AG04450 (cell line): Measurements from ENCODE around the gene GRAP. TPM values are rescaled to one million over a fixed set of nuclear protein-coding genes. Genes with fewer than 3 reads are reported as not detected.

Experiments
- CTCF ChIA-PET: fragments of 300-600, 350-600 bp; formaldehyde crosslinking; extraction: SDS; loops from one replicate; lab custom pipeline; 2022; ENCODE audit warnings: antibody characterized with exemption, inconsistent platforms; lab: Charles Lee
- POLR2A ChIA-PET: fragments of 350-600 bp; formaldehyde crosslinking; extraction: SDS; loops from one replicate; lab custom pipeline; 2021; ENCODE audit warnings: antibody characterized with exemption, inconsistent platforms; lab: Yijun Ruan, JAX
- DNase-seq: peaks from one replicate; pipeline ENCODE4 v3.0.0-alpha.2; 2011; ENCODE audit warnings: low read depth, low spot score
- H3K27ac ChIP-seq: one replicate; pipeline ENCODE4 v1.5.1; 2012; ENCODE audit warnings: low read depth, low read length, control low read depth
- H3K27me3 ChIP-seq: one replicate; pipeline ENCODE4 v1.6.0; 2012; ENCODE audit warnings: low read length; ENCODE audit not compliant: control insufficient read depth, insufficient read depth
- H3K4me3 ChIP-seq: 2 replicates; pipeline ENCODE4 v1.5.1; 2011; ENCODE audit warnings: mild to moderate bottlenecking, low read depth, low read length, control low read depth
- H3K9me3 ChIP-seq: 2 replicates; pipeline ENCODE4 v1.5.1; 2012; ENCODE audit warnings: low read length; ENCODE audit not compliant: control insufficient read depth, insufficient read depth
- CTCF ChIP-seq: IDR thresholded peaks from 2 replicates; pipeline ENCODE4 v1.5.1; 2011; ENCODE audit warnings: low read depth, low read length, control low read depth, inconsistent platforms
- polyA plus RNA-seq: library from polyadenylated mRNA; depleted of rRNA; stranded (reverse); fragments of >200 nt; gene quantifications from 2 replicates; pipeline ENCODE4 v1.2.3, GENCODE V29; 2011

GRAP gene
- polyA plus RNA-seq, 1 experiment, result 0.15 TPM

DNA sequence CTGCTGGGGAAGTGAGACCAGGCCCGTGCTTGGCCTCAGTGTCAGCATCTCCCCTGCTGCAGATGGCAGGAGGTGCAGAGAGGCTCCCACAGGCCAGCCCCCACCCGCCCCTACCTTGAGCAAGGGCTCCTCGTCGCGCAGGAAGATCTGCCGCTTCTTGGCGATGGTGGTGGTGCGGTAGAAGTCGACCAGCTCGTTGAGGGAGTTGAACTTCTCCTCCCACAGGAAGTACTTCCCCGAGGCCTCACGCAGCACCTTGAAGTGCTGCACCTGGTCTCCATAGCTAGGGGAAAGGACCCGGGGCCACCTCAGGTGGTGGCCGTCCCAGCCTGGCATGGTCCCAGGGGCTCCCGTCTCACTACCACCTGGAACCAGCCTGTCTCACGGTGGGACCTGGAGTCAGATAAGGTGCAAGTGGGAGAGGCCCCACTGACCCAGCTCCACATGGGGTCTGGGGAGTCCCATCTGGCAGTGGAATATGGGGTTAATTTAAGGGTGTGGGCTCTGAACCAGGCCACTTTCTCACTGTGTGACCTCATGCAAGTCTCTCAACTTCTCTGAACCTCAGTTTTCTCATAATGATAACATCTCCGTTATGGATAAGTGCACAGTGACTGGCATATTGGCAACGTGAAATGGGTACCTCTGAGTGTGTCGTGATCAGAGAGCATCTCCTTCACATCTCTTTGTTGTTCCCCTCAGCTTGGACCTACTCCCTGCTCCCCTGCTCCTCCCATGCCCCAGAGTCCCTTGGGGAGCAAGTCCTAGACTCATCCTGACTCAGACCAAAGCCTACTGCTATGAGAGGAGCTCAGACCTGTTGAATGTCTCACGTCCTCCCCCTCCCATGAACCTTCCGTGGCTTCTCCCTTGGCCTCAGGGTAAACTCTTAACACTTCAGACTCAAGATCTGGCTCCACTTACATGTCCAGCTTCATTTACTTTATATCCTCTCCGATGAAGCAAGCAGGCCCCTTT lies 22.4 kb downstream of the GRAP start:
- CTCF ChIA-PET, result interaction anchor here (0.7 to 2.8 kb wide), 2 partner anchors 63 to 235 kb away, joined by 3 to 16 read pairs; no protein-coding TSS in a partner anchor

GRCh38 chr17:19023209-19023999 lies 23.4 kb downstream of the GRAP start:
- POLR2A ChIA-PET, result interaction anchor here (0.7 kb wide), 1 partner anchor 23 kb away, joined by 3 read pairs; no protein-coding TSS in a partner anchor
- CTCF ChIA-PET, result interaction anchor here (2.8 kb wide), 1 partner anchor 62 kb away, joined by 16 read pairs; no protein-coding TSS in a partner anchor
- H3K27me3 ChIP-seq, result no peaks in the 10 kb centered on the region
- DNase-seq, result no peak
- H3K4me3 ChIP-seq, result no peak overlapping the region
- no peaks in the 10 kb centered on the region; the same call in 1 of the 2 replicates for H3K9me3 ChIP-seq
- H3K27ac ChIP-seq, result no peak overlapping the region
- TF ChIP-seq CTCF, result no peak

More for the DNA sequence above, 22.4 kb downstream of the GRAP start:
- H3K27ac ChIP-seq, result no peak overlapping the region
- no peak for TF ChIP-seq CTCF
- no peaks in the 10 kb centered on the region; the same call in 1 of the 2 replicates for H3K9me3 ChIP-seq
- no peaks in the 10 kb centered on the region for H3K27me3 ChIP-seq
- no peak overlapping the region for H3K4me3 ChIP-seq
- DNase-seq, result no peak
- POLR2A ChIA-PET, result no interaction called here

DNA sequence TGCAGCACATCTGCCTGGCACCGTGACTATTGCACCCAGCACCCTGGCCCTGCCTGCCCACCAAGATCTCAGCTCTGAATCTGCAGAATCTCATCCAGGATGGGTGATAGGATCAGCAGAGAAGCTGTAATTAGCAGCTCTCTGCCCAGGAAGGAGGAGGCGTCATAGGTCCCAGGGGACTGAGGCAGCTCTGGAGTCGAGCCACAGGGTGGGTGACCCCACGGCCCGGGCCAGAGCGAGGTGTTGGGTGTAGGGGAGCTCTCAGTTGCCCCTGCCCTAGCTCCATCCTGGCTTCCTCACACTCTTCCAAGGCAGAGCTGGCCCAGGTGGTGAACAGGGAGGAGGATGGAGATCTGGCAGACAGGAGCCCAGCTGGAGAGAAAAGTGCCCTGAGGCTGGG lies 24.0 kb downstream of the GRAP start:
- POLR2A ChIA-PET, result interaction anchor here (0.7 kb wide), 1 partner anchor 22 kb away, joined by 3 read pairs; no protein-coding TSS in a partner anchor
- Histone ChIP-seq H3K4me3 (no peak overlapping the region), H3K27ac (no peak overlapping the region), H3K9me3 (no peaks in the 10 kb centered on the region; the same call in 1 of the 2 replicates), H3K27me3 (no peaks in the 10 kb centered on the region)
- CTCF ChIA-PET, result interaction anchor here (2.8 kb wide), 1 partner anchor 62 kb away, joined by 16 read pairs; no protein-coding TSS in a partner anchor
- no peak for TF ChIP-seq CTCF
- no peak for DNase-seq

- H3K27me3 ChIP-seq, result no peaks in the 10 kb centered on the region
- no peak overlapping the region for H3K27ac ChIP-seq
- TF ChIP-seq CTCF, result no peak
- no peak overlapping the region for H3K4me3 ChIP-seq
- ChIA-PET CTCF (no interaction called here), POLR2A (no interaction called here)
- no peaks in the 10 kb centered on the region; the same call in 1 of the 2 replicates for H3K9me3 ChIP-seq
- no peak for DNase-seq
Measured at GRCh38 chr17:19022128-19022527, 24.6 kb downstream of the GRAP start.
